ENCODE data around the gene MT1B. TPM values are rescaled to one million over a fixed set of nuclear protein-coding genes. Genes with fewer than 3 reads are reported as not detected.

MT1B gene
- total and polyA plus RNA-seq, 9 of the 15 experiments (the other 6 are each of a cell fraction or from before 2014, with no cell fraction given): not detected

DNA sequence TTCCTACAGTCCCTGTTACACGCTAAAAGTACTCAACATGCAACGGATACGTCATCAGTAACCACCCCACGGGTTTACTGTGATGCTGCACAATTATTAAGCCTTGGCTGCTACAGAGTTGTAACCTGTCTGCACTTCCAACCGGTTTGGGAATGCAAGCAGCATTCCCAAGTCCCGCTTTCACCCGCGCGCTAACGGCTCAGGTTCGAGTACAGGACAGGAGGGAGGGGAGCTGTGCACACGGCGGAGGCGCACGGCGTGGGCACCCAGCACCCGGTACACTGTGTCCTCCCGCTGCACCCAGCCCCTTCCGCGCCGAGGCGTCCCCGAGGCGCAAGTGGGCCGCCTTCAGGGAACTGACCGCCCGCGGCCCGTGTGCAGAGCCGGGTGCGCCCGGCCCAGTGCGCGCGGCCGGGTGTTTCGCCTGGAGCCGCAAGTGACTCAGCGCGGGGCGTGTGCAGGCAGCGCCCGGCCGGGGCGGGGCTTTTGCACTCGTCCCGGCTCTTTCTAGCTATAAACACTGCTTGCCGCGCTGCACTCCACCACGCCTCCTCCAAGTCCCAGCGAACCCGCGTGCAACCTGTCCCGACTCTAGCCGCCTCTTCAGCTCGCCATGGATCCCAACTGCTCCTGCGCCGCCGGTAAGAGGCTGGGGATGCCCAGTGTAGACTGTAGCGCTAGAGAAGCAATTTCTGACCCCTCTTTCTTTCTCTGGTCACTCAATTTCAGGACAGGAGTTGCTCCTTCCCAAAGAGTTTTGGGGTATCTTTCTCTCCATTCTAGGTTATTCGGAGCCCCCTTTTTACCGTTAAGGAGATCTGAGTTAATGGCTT is 43.4 kb upstream of the MT1B start, which contains the start of gene MT2A (continued):
- TF ChIP-seq, protein P1, sequence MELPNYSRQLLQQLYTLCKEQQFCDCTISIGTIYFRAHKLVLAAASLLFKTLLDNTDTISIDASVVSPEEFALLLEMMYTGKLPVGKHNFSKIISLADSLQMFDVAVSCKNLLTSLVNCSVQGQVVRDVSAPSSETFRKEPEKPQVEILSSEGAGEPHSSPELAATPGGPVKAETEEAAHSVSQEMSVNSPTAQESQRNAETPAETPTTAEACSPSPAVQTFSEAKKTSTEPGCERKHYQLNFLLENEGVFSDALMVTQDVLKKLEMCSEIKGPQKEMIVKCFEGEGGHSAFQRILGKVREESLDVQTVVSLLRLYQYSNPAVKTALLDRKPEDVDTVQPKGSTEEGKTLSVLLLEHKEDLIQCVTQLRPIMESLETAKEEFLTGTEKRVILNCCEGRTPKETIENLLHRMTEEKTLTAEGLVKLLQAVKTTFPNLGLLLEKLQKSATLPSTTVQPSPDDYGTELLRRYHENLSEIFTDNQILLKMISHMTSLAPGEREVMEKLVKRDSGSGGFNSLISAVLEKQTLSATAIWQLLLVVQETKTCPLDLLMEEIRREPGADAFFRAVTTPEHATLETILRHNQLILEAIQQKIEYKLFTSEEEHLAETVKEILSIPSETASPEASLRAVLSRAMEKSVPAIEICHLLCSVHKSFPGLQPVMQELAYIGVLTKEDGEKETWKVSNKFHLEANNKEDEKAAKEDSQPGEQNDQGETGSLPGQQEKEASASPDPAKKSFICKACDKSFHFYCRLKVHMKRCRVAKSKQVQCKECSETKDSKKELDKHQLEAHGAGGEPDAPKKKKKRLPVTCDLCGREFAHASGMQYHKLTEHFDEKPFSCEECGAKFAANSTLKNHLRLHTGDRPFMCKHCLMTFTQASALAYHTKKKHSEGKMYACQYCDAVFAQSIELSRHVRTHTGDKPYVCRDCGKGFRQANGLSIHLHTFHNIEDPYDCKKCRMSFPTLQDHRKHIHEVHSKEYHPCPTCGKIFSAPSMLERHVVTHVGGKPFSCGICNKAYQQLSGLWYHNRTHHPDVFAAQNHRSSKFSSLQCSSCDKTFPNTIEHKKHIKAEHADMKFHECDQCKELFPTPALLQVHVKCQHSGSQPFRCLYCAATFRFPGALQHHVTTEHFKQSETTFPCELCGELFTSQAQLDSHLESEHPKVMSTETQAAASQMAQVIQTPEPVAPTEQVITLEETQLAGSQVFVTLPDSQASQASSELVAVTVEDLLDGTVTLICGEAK (IDR thresholded peaks at IDR 0.05): peak; percentile 45; the same call in 1 of the 2 replicates
- TF ChIP-seq, protein P1 (CRISPR knock-in tag; IDR thresholded peaks at IDR 0.05): no peak
- TF ChIP-seq RBFOX2 (IDR thresholded peaks at IDR 0.05; ENCODE audit: low read depth, low read length) (peak; percentile 84), C11orf30 (IDR thresholded peaks at IDR 0.05; ENCODE audit: low read depth) (peak; percentile 66), JUN (IDR thresholded peaks at IDR 0.05; ENCODE audit: borderline replicate concordance, low read depth, low read length) (peak; percentile 85), JUN (CRISPR knock-in tag; IDR thresholded peaks at IDR 0.05; ENCODE audit: borderline replicate concordance) (no peak), U2AF1 (optimal IDR thresholded peaks at IDR 0.05; ENCODE audit: low read depth, low read length) (peak; percentile 72), PTBP1 (IDR thresholded peaks at IDR 0.05; ENCODE audit: low read depth, low read length) (no peak), FIP1L1 (IDR thresholded peaks at IDR 0.05; ENCODE audit: low read depth, low read length, poor library complexity, severe bottlenecking) (peak; percentile 69), ZNF146 (CRISPR knock-in tag; IDR thresholded peaks at IDR 0.05; ENCODE audit: unreplicated experiment) (no peak), DMBX1 (CRISPR knock-in tag; IDR thresholded peaks at IDR 0.05; ENCODE audit: borderline replicate concordance) (0 out of 2 replicates have a peak, but pooled peaks have one; percentile 37)
- TF ChIP-seq, protein P2, sequence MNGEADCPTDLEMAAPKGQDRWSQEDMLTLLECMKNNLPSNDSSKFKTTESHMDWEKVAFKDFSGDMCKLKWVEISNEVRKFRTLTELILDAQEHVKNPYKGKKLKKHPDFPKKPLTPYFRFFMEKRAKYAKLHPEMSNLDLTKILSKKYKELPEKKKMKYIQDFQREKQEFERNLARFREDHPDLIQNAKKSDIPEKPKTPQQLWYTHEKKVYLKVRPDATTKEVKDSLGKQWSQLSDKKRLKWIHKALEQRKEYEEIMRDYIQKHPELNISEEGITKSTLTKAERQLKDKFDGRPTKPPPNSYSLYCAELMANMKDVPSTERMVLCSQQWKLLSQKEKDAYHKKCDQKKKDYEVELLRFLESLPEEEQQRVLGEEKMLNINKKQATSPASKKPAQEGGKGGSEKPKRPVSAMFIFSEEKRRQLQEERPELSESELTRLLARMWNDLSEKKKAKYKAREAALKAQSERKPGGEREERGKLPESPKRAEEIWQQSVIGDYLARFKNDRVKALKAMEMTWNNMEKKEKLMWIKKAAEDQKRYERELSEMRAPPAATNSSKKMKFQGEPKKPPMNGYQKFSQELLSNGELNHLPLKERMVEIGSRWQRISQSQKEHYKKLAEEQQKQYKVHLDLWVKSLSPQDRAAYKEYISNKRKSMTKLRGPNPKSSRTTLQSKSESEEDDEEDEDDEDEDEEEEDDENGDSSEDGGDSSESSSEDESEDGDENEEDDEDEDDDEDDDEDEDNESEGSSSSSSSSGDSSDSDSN (IDR thresholded peaks at IDR 0.05; ENCODE audit: borderline replicate concordance in 1 of 2, low read depth in 2 of 2, low read length in 2 of 2): peak in 1 of 2 experiments; percentile 80; a peak in 1 of 4 replicates
- TF ChIP-seq, protein P3, sequence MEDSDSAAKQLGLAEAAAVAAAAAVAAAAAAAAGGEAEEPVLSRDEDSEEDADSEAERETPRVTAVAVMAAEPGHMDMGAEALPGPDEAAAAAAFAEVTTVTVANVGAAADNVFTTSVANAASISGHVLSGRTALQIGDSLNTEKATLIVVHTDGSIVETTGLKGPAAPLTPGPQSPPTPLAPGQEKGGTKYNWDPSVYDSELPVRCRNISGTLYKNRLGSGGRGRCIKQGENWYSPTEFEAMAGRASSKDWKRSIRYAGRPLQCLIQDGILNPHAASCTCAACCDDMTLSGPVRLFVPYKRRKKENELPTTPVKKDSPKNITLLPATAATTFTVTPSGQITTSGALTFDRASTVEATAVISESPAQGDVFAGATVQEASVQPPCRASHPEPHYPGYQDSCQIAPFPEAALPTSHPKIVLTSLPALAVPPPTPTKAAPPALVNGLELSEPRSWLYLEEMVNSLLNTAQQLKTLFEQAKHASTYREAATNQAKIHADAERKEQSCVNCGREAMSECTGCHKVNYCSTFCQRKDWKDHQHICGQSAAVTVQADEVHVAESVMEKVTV (CRISPR knock-in tag; IDR thresholded peaks at IDR 0.05): no peak
